A204.1 (cell line): ENCODE results near the gene MDN1.
"Not testable (repeated sequence)": the region's sequence is repeated elsewhere in the genome, so short reads cannot be mapped to it uniquely, and the experiment has no call there.

Experiments used
- FAIRE-seq: peaks from 2 replicates; lab custom pipeline; 2012; peaks lifted over from hg19 to GRCh38; lab: Jason Lieb, UNC

MDN1 gene

DNA sequence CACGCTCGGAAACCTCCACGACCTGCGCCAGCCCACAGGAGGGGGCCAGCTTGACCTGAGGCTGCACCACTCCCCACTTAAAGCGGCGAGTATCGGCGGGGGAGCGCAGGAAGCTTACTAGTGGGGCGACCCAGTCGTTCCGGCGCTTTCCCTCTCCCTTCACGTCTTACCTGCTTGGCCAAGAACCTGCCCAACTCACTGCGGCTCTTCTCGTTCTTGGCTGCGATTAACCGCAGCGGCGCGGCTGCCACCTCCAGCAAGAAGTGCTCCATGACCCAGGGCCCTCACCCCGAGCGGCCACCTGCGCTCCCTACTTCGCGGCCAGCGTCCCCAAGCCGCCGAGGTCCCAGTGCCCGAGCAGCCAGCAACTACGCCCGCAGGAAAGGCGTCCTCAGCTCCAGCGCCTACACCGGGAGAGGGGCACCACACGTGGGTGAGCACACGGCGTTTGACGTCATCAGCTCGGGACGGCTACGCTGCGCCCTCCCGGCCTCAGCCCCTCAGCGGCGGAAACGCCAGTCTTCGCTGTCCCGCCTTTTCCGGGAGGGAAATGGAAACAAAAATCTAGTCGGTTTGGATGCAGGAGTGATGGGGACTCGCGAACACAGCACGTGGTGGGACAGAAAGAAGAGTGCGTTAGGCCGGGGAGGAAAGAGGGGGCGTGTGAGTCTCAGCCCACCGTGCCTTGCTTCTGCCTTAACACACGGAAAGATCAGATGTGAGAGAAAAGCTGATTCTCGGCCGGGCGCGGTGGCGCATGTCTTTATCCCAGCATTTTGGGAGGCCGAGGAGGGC is at the start of gene MDN1:
TSS of gene MDN1 (minus strand) at position 459 of the 795 bp plus-strand sequence. CDS start at position 272, 187 bp downstream.
- peak; percentile 88 for FAIRE-seq

DNA sequence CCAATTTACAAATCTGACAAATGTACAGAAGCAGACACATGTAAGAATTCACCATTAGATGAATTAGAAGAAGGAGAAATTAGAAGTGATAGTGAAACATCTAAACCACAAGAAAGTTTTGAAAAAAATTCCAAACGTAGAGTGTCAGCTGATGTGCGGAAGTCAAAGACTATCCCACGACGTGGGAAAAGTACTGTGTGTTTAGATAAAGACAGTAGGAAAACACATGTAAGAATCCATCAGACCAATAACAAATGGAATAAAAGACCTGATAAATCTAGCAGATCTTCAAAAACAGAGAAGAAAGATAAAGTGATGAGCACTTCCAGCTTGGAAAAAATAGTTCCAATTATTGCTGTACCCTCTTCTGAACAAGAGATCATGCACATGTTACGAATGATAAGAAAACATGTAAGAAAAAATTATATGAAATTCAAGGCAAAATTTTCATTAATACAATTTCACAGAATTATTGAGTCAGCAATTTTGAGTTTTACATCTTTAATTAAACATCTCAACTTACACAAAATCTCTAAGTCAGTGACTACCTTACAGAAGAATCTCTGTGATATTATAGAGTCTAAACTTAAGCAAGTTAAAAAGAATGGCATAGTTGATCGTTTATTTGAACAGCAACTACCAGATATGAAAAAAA is 46.6 kb upstream of the MDN1 start:
- FAIRE-seq: no peak

DNA sequence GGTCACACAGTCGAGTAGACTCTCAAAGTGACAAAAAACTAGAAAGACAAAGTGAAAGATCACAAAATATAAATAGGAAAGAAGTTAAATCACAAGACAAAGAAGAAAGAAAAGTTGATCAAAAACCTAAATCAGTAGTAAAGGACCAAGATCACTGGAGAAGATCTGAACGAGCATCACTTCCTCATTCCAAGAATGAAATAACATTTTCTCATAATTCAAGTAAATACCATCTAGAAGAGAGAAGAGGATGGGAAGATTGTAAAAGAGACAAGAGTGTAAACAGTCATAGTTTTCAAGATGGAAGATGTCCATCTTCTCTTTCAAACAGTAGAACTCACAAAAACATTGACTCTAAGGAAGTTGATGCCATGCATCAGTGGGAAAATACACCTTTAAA is 43.1 kb upstream of the MDN1 start:
- no peak for FAIRE-seq

- no peak for FAIRE-seq
Observed at GRCh38 chr6:89862273-89862672, 42.7 kb upstream of the MDN1 start.

DNA sequence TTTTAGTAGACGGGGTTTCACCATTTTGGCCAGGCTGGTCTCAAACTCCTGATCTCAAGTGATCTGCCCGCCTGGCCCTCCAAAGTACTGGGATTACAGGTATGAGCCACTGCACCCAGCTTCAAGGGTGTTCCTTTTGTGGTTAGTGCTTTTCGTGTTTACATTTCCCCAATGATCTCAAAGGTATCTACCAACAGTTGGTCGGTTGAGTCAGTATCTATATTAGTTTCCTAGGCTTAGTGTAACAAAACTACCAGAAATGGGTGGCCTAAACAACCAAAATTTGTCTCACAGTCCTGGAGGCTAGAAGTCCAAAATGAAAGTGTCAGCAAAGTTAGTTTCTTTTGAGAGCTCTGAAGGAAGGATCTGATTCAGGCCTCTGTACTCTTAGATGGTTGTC is 40.1 kb upstream of the MDN1 start:
- no peak for FAIRE-seq

DNA sequence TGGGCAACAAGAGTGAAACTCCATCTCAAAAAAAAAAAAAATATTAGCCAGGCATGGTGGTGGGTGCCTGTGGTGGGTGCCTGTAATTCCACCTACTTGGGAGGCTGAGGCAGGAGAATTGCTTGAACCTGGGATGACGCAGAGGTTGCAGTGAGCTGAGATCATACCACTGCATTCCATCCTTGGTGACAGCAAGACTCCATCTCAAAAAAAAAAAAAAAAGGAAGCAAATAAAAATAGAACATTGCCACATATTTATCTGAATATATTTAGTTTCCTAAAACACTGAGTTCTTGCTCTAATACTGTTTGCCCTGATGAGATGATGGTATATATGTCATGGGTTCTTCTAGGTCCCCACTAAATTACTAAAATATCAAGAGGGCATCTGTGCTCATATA is 38.4 kb upstream of the MDN1 start:
- FAIRE-seq: no peak

GRCh38 chr6:89853068-89853467 is 33.5 kb upstream of the MDN1 start:
- FAIRE-seq: no peak

DNA sequence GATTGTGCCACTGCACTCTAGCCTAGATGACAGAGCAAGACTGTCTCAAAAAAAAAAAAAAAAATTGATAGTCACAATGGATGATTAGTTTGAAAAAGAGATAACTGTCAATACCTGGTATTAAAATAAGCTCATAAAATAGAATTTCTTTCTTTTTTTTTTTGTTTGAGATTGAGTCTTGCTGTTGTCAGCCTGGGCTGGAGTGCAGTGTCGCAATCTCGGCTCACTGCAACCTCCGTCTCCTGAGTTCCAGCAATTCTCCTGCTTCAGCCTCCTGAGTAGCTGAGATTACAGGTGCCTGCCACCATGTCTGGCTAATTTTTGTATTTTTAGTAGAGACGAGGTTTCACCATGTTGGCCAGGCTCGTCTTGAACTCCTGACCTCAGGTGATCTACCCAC is 27.9 kb upstream of the MDN1 start:
- not testable (repeated sequence) for FAIRE-seq

GRCh38 chr6:89843070-89843469 is 23.5 kb upstream of the MDN1 start:
- FAIRE-seq: no peak

DNA sequence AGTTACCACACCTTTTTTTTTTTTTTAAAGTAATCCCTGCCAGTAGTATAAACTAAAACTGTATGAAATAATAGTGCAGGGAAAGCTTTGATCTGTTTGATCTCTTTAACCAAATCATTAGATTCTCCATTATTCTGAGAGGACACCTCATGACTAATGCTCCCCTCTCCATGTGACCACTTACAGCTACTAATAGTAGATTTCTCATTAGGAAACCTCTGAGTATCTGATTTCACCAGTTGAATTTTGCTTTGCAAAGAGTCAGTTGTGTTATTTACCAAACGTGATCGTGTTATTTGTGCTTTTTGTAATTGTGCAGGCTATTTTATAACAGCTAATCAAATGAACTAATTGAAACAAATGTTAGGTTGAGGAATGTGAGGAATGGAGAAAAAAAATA is 22.6 kb upstream of the MDN1 start:
- no peak for FAIRE-seq

- FAIRE-seq: no peak
Observed at GRCh38 chr6:89840538-89840937, 20.9 kb upstream of the MDN1 start.

GRCh38 chr6:89836639-89837222 is 17.1 kb upstream of the MDN1 start:
- FAIRE-seq: no peak

- no peak for FAIRE-seq
Observed at GRCh38 chr6:89834884-89835792, 15.5 kb upstream of the MDN1 start.

GRCh38 chr6:89830170-89830809 is 10.7 kb upstream of the MDN1 start:
- no peak for FAIRE-seq

GRCh38 chr6:89829472-89830169 is 10.0 kb upstream of the MDN1 start, which contains the start of gene CASP8AP2:
Gene CASP8AP2, plus strand, starts transcription at chr6:89829880.
- FAIRE-seq: peak; percentile 99

GRCh38 chr6:89828988-89829471 is 9.4 kb upstream of the MDN1 start:
- FAIRE-seq: no peak

GRCh38 chr6:89828475-89828987 is 8.9 kb upstream of the MDN1 start:
- FAIRE-seq: not testable (repeated sequence)

DNA sequence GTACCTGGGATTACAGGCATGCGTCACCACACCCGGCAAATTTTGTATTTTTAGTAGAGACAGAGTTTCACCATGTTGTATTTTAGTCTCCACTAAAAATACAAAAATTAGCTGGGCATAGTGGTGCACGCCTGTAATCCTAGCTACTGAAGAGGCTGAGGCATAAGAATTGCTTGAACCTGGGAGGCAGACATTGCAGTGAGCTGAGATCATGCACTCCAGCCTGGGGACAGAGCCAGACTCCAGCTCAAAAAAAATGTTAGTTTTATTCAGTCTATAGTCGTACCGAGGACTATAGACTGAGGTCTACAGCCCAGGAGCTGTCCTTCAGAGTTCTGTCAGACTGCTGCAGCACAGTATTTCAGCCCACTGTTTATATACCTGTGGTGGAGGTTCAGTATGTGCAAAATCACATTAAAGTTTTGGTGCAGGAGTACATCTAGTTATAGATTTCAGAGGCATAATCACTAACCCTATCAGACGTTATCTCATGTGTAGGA is 6.5 kb upstream of the MDN1 start:
- FAIRE-seq: no peak

DNA sequence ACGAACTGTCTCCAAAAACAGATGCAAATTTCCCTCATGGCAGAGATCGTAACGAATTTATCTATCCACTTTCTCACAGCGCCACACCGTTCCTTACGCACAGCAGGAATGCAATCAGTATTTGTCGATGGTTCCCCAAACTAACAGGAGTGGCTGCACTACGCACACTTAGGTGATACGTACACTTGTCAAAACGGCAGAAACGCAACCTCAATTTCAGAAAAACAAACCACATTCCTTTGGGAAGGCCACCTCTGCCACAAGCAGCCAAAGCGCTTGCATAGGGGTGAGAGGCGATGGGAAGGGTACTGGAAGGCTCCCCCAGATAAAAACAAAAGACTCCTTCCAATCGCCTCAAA is 638 bp downstream of the MDN1 start:
- no peak for FAIRE-seq

- FAIRE-seq: no peak
Observed at GRCh38 chr6:89817481-89817880, 2.1 kb downstream of the MDN1 start.

DNA sequence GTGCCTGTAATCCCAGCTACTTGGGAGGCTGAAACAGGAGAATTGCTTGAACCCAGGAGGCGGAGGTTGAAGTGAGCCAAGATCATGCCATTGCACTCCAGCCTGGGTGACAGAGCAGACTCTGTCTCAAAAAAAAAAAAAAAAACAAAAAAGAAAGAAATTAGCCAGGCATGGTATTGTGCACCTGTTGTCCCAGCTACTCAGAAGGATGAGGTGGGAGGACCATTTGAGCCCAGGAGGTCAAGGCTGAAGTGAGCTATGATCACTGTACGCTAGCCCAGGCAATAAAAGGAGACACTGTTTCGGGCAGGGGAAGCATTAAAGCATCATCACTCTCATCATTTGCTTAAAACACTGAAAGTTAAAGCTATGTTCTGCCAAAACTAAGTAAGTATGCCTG is 6.2 kb downstream of the MDN1 start:
- FAIRE-seq: not testable (repeated sequence)
